Stomach smooth muscle (tissue), 2 donors: ENCODE data around the gene LIPI.
"Not testable (repeated sequence)": the region's sequence is repeated elsewhere in the genome, so short reads cannot be mapped to it uniquely, and the experiment has no call there.

Source experiments
- H3K27ac ChIP-seq: one replicate; pipeline ENCODE4 v1.7.0; 2013; ENCODE audit warnings: mild to moderate bottlenecking, low read length, inconsistent platforms
- H3K27me3 ChIP-seq, 2 donors: one replicate each; pipeline ENCODE4 v1.7.0; 2013; ENCODE audit warnings: low read length in 2 of 2; ENCODE audit not compliant: insufficient read depth in 2 of 2, control insufficient read depth in 1 of 2
- H3K36me3 ChIP-seq, 2 donors: one replicate each; pipeline ENCODE4 v1.7.0; 2013; ENCODE audit warnings: low read length in 2 of 2; ENCODE audit not compliant: control insufficient read depth in 2 of 2, insufficient read depth in 2 of 2
- H3K4me1 ChIP-seq: one replicate; pipeline ENCODE4 v1.7.0; 2013; ENCODE audit warnings: low read length; ENCODE audit not compliant: control insufficient read depth, insufficient read depth
- H3K4me3 ChIP-seq, 2 donors: one replicate each; pipeline ENCODE4 v1.7.0; 2013; ENCODE audit warnings: low read length in 2 of 2
- H3K9ac ChIP-seq, 2 donors: one replicate each; pipeline ENCODE4 v1.7.0; 2013; ENCODE audit warnings: low read length in 2 of 2, mild to moderate bottlenecking in 1 of 2
- H3K9me3 ChIP-seq, 2 donors: one replicate each; pipeline ENCODE4 v1.7.0; 2013; ENCODE audit warnings: low read length in 2 of 2; ENCODE audit not compliant: control insufficient read depth in 2 of 2
- donor health status: healthy.
- donor health status: Pancreatic carcinoma.

The LIPI gene

GRCh38 chr21:14119038-14119437 is 91.7 kb downstream of the LIPI start:
- Histone ChIP-seq H3K9ac (no peak overlapping the region), H3K27me3 (no peaks in the 10 kb centered on the region), H3K27ac (no peak overlapping the region), H3K4me1 (no peaks in the 10 kb centered on the region), H3K4me3 (no peak overlapping the region), H3K36me3 (no peaks in the 10 kb centered on the region), H3K9me3 (no peaks in the 10 kb centered on the region)

GRCh38 chr21:14116080-14116481 is 94.7 kb downstream of the LIPI start:
- no peak overlapping the region for H3K4me3 ChIP-seq
- no peak overlapping the region for H3K27ac ChIP-seq
- H3K9ac ChIP-seq = no peak overlapping the region
- H3K4me1 ChIP-seq = no peaks in the 10 kb centered on the region
- no peaks in the 10 kb centered on the region for H3K27me3 ChIP-seq
- no peaks in the 10 kb centered on the region for H3K9me3 ChIP-seq
- no peaks in the 10 kb centered on the region for H3K36me3 ChIP-seq

GRCh38 chr21:14115646-14116045 is 95.1 kb downstream of the LIPI start:
- no peak overlapping the region for H3K4me3 ChIP-seq
- no peak overlapping the region for H3K27ac ChIP-seq

GRCh38 chr21:14114251-14114650 is 96.5 kb downstream of the LIPI start:
- H3K27me3 ChIP-seq = no peaks in the 10 kb centered on the region
- H3K27ac ChIP-seq = no peak overlapping the region
- no peak overlapping the region for H3K9ac ChIP-seq
- H3K9me3 ChIP-seq = no peaks in the 10 kb centered on the region
- H3K4me3 ChIP-seq = no peak overlapping the region
- H3K36me3 ChIP-seq = no peaks in the 10 kb centered on the region
- H3K4me1 ChIP-seq = no peaks in the 10 kb centered on the region

More at GRCh38 chr21:14115646-14116045, 95.1 kb downstream of the LIPI start:
- H3K27me3 ChIP-seq = no peaks in the 10 kb centered on the region
- no peaks in the 10 kb centered on the region for H3K36me3 ChIP-seq
- H3K4me1 ChIP-seq = no peaks in the 10 kb centered on the region
- H3K9ac ChIP-seq = no peak overlapping the region
- no peaks in the 10 kb centered on the region for H3K9me3 ChIP-seq

- H3K4me3 ChIP-seq, H3K27me3 ChIP-seq, H3K27ac ChIP-seq, H3K36me3 ChIP-seq, H3K9me3 ChIP-seq, H3K4me1 ChIP-seq, H3K9ac ChIP-seq: not testable (repeated sequence)
These were observed 106.2 kb downstream of the LIPI start for GRCh38 chr21:14104564-14104963.

GRCh38 chr21:14099570-14099969 is 111.2 kb downstream of the LIPI start:
- no peaks in the 10 kb centered on the region for H3K9me3 ChIP-seq
- no peaks in the 10 kb centered on the region for H3K27me3 ChIP-seq
- no peaks in the 10 kb centered on the region for H3K4me1 ChIP-seq
- H3K9ac ChIP-seq = no peak overlapping the region
- no peak overlapping the region for H3K4me3 ChIP-seq
- H3K36me3 ChIP-seq = peaks cover 0 to 4% of the 10 kb centered on the region in 2 donors
- no peak overlapping the region for H3K27ac ChIP-seq

- no peaks in the 10 kb centered on the region for H3K9me3 ChIP-seq
- no peaks in the 10 kb centered on the region for H3K27me3 ChIP-seq
- no peaks in the 10 kb centered on the region for H3K4me1 ChIP-seq
- H3K9ac ChIP-seq = no peak overlapping the region
- no peak overlapping the region for H3K4me3 ChIP-seq
- H3K36me3 ChIP-seq = peaks cover 2 to 4% of the 10 kb centered on the region in 2 donors
- no peak overlapping the region for H3K27ac ChIP-seq
These were observed 112.8 kb downstream of the LIPI start for GRCh38 chr21:14097881-14098499.

- H3K9me3 ChIP-seq = no peaks in the 10 kb centered on the region
- no peak overlapping the region for H3K27ac ChIP-seq
- no peak overlapping the region for H3K4me3 ChIP-seq
These were observed 114.2 kb downstream of the LIPI start for GRCh38 chr21:14096577-14096976.

GRCh38 chr21:14096172-14096571 is 114.6 kb downstream of the LIPI start:
- Histone ChIP-seq H3K27ac (no peak overlapping the region), H3K4me3 (no peak overlapping the region), H3K27me3 (no peaks in the 10 kb centered on the region), H3K36me3 (peaks cover 2 to 4% of the 10 kb centered on the region in 2 donors), H3K9ac (no peak overlapping the region), H3K9me3 (no peaks in the 10 kb centered on the region), H3K4me1 (no peaks in the 10 kb centered on the region)

More at GRCh38 chr21:14096577-14096976, 114.2 kb downstream of the LIPI start:
- Histone ChIP-seq H3K4me1 (no peaks in the 10 kb centered on the region), H3K9ac (no peak overlapping the region), H3K27me3 (no peaks in the 10 kb centered on the region), H3K36me3 (peaks cover 2 to 4% of the 10 kb centered on the region in 2 donors)

- peaks cover 2 to 4% of the 10 kb centered on the region in 2 donors for H3K36me3 ChIP-seq
- no peaks in the 10 kb centered on the region for H3K9me3 ChIP-seq
- H3K4me3 ChIP-seq = no peak overlapping the region
- no peak overlapping the region for H3K27ac ChIP-seq
- H3K9ac ChIP-seq = no peak overlapping the region
- peaks cover 3% of the 10 kb centered on the region for H3K4me1 ChIP-seq
- no peaks in the 10 kb centered on the region for H3K27me3 ChIP-seq
These were observed 115.7 kb downstream of the LIPI start for GRCh38 chr21:14095056-14095455.

- no peaks in the 10 kb centered on the region for H3K9me3 ChIP-seq
- no peaks in the 10 kb centered on the region for H3K27me3 ChIP-seq
- peaks cover 3% of the 10 kb centered on the region for H3K4me1 ChIP-seq
- H3K27ac ChIP-seq = no peak overlapping the region
- H3K9ac ChIP-seq = no peak overlapping the region
- H3K36me3 ChIP-seq = peaks cover 1 to 2% of the 10 kb centered on the region in 2 donors
- H3K4me3 ChIP-seq = no peak overlapping the region
These were observed 117.8 kb downstream of the LIPI start for GRCh38 chr21:14092834-14093560.
